ENCODE data around the gene LINC01488.

- TF ChIP-seq CTCF (IDR thresholded peaks at IDR 0.05) = no peak
- no peak for TF ChIP-seq EP300 (IDR thresholded peaks at IDR 0.05)
- no peak for TF ChIP-seq POLR2A (IDR thresholded peaks at IDR 0.05)
These were observed 6.7 kb upstream of the LINC01488 start for GRCh38 chr11:69474736-69475135.

Measured in ovary (tissue), 3 donors.